Measurements from ENCODE around the gene MUL1.

GRCh38 chr1:20491866-20492265 lies 16.1 kb downstream of the MUL1 start:
- no peak for TF ChIP-seq GFI1B (tag by site-specific recombination; IDR thresholded peaks at IDR 0.05)
- TF ChIP-seq, protein P1, sequence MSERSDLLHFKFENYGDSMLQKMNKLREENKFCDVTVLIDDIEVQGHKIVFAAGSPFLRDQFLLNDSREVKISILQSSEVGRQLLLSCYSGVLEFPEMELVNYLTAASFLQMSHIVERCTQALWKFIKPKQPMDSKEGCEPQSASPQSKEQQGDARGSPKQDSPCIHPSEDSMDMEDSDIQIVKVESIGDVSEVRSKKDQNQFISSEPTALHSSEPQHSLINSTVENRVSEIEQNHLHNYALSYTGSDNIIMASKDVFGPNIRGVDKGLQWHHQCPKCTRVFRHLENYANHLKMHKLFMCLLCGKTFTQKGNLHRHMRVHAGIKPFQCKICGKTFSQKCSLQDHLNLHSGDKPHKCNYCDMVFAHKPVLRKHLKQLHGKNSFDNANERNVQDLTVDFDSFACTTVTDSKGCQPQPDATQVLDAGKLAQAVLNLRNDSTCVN (tag by site-specific recombination; optimal IDR thresholded peaks at IDR 0.05), result no peak
- TF ChIP-seq, protein P2, sequence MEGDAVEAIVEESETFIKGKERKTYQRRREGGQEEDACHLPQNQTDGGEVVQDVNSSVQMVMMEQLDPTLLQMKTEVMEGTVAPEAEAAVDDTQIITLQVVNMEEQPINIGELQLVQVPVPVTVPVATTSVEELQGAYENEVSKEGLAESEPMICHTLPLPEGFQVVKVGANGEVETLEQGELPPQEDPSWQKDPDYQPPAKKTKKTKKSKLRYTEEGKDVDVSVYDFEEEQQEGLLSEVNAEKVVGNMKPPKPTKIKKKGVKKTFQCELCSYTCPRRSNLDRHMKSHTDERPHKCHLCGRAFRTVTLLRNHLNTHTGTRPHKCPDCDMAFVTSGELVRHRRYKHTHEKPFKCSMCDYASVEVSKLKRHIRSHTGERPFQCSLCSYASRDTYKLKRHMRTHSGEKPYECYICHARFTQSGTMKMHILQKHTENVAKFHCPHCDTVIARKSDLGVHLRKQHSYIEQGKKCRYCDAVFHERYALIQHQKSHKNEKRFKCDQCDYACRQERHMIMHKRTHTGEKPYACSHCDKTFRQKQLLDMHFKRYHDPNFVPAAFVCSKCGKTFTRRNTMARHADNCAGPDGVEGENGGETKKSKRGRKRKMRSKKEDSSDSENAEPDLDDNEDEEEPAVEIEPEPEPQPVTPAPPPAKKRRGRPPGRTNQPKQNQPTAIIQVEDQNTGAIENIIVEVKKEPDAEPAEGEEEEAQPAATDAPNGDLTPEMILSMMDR (tag by site-specific recombination; IDR thresholded peaks at IDR 0.05), result no peak

Measured in HEK293 (cell line).